OCI-LY7 (cell line): ENCODE results near the gene KDM1B. TPM values are rescaled to one million over a fixed set of nuclear protein-coding genes. Genes with fewer than 3 reads are reported as not detected.
"Not testable (repeated sequence)": the region's sequence is repeated elsewhere in the genome, so short reads cannot be mapped to it uniquely, and the experiment has no call there.

Source experiments
- BruUV-seq: library from RNA; stranded (reverse); fragments of 400-500 nt; replicated peaks from 2 replicates; lab custom pipeline; 2021; lab: Mats Ljungman, UMichigan
- CTCF ChIA-PET: fragments of 300-600 bp; sonication (Branson Sonifier 250); formaldehyde crosslinking; loops from one replicate; lab custom pipeline; 2022; ENCODE audit warnings: antibody characterized with exemption; ENCODE audit not compliant: unreplicated experiment; lab: Charles Lee
- POLR2A ChIA-PET: fragments of 300-600 bp; sonication (Branson Sonifier 250); formaldehyde crosslinking; loops from one replicate; lab custom pipeline; 2022; ENCODE audit warnings: antibody characterized with exemption; lab: Charles Lee
- DNase-seq: peaks from one replicate; pipeline ENCODE4 v3.0.0-alpha.2; 2015; ENCODE audit warnings: low spot score
- H2AFZ ChIP-seq: fragments of 200-600 bp; sonication (generic), shearing (Covaris generic); 2 replicates; pipeline ENCODE4 v1.6.1; 2014; ENCODE audit warnings: mild to moderate bottlenecking, antibody characterized with exemption, low read length, moderate library complexity
- H3K27ac ChIP-seq: fragments of 200-600 bp; sonication (generic); 2 replicates; pipeline ENCODE4 v1.5.1; 2014; ENCODE audit warnings: mixed run types, low read depth, mild to moderate bottlenecking, moderate library complexity, low read length, inconsistent platforms; ENCODE audit not compliant: poor library complexity, severe bottlenecking
- H3K36me3 ChIP-seq: fragments of 200-600 bp; sonication (generic); 2 replicates; pipeline ENCODE4 v1.6.1; 2014; ENCODE audit warnings: mild to moderate bottlenecking, antibody characterized with exemption, low read length, moderate library complexity, mixed read lengths; ENCODE audit not compliant: insufficient read depth
- H3K4me1 ChIP-seq: fragments of 200-600 bp; sonication (generic); 2 replicates; pipeline ENCODE4 v1.5.1; 2014; ENCODE audit warnings: mild to moderate bottlenecking, low read length; ENCODE audit not compliant: insufficient read depth, poor library complexity, severe bottlenecking
- H3K4me2 ChIP-seq: fragments of 200-600 bp; sonication (generic); 2 replicates; pipeline ENCODE4 v1.6.1; 2014; ENCODE audit warnings: mild to moderate bottlenecking, low read length
- H3K4me3 ChIP-seq: fragments of 200-600 bp; sonication (generic); 2 replicates; pipeline ENCODE4 v1.5.1; 2014; ENCODE audit warnings: mild to moderate bottlenecking, low read depth, low read length; ENCODE audit not compliant: poor library complexity, severe bottlenecking
- H3K79me2 ChIP-seq: fragments of 200-600 bp; sonication (generic); 2 replicates; pipeline ENCODE4 v1.6.1; 2016; ENCODE audit warnings: low read depth, mild to moderate bottlenecking, low read length, moderate library complexity, mixed read lengths; ENCODE audit not compliant: insufficient read depth
- H3K9me2 ChIP-seq: fragments of 200-600 bp; sonication (generic); 2 replicates; pipeline ENCODE4 v1.6.1; 2016; ENCODE audit warnings: mild to moderate bottlenecking, low read length, mixed read lengths; ENCODE audit not compliant: insufficient read depth
- H3K9me3 ChIP-seq: fragments of 200-600 bp; sonication (generic); 2 replicates; pipeline ENCODE4 v1.6.1; 2014; ENCODE audit warnings: mild to moderate bottlenecking, mixed run types, low read length, mixed read lengths
- H4K20me1 ChIP-seq: fragments of 200-600 bp; sonication (generic); 2 replicates; pipeline ENCODE4 v1.6.1; 2014; ENCODE audit warnings: mild to moderate bottlenecking, antibody characterized with exemption, low read length, moderate library complexity, mixed read lengths; ENCODE audit not compliant: insufficient read depth
- CTCF ChIP-seq: fragments of 200-600 bp; sonication (generic); conservative IDR thresholded peaks from 2 replicates; pipeline ENCODE4 v1.5.1; 2014; ENCODE audit warnings: mild to moderate bottlenecking, antibody characterized with exemption, low read length, moderate library complexity, mixed read lengths
- EZH2phosphoT487 ChIP-seq: fragments of 200-600 bp; sonication (generic); IDR thresholded peaks from 2 replicates; pipeline ENCODE4 v1.6.1; 2018; ENCODE audit warnings: low read depth, borderline replicate concordance, mild to moderate bottlenecking, mixed run types, antibody characterized with exemption, low read length, moderate library complexity, mixed read lengths
- intact Hi-C: fragments of 100-400 bp; cut with micrococcal nuclease; formaldehyde crosslinking; loops from one replicate; pipeline ENCODE4 v1.10.0; 2022; ENCODE audit not compliant: unreplicated experiment
- total RNA-seq, 2 experiments: library from RNA; depleted of rRNA in 1 of 2; stranded (reverse); fragments of >200 nt in 1 of 2; shearing (Covaris generic) in 1 of 2; gene quantifications; 2 replicates each; pipeline ENCODE4 v1.2.3, GENCODE V29; 2014 to 2022

The KDM1B gene
- total RNA-seq, 2 experiments from 2014 or later = 37.6 to 56.4 TPM

- Histone ChIP-seq H3K36me3 (peaks cover 89% of the 10 kb centered on the region), H3K4me3 (no peak overlapping the region), H3K79me2 (peaks cover 2% of the 10 kb centered on the region; the same call in 1 of the 2 replicates), H3K4me2 (no peak overlapping the region), H4K20me1 (0 out of 2 replicates have a peak, but pooled peaks cover 3% of the 10 kb centered on the region), H3K9me3 (no peaks in the 10 kb centered on the region), H3K9me2 (no peaks in the 10 kb centered on the region), H2AFZ (no peak overlapping the region), H3K27ac (no peak overlapping the region), H3K4me1 (peaks cover 22% of the 10 kb centered on the region)
- POLR2A ChIA-PET = interaction anchor here (0.8 kb wide), 1 partner anchor 33 kb away, joined by 3 read pairs; no protein-coding TSS in a partner anchor
- TF ChIP-seq CTCF (no peak), EZH2phosphoT487 (no peak)
- BruUV-seq = no TSS peak
- no peak for DNase-seq
- intact Hi-C loops = loop anchor here (5.0 kb wide), 1 partner anchor 283 kb away; no protein-coding TSS in a partner anchor
- CTCF ChIA-PET = no interaction called here
These were observed 64.4 kb downstream of the KDM1B start for GRCh38 chr6:18219591-18219990.

GRCh38 chr6:18221288-18221615 lies 66.0 kb downstream of the KDM1B start:
- H3K36me3 ChIP-seq = peaks cover 92% of the 10 kb centered on the region
- TF ChIP-seq EZH2phosphoT487 = no peak
- no peak overlapping the region for H2AFZ ChIP-seq
- no peak overlapping the region for H3K4me2 ChIP-seq
- peaks cover 6% of the 10 kb centered on the region for H3K4me1 ChIP-seq
- BruUV-seq = no TSS peak
- intact Hi-C loops = no loop called here
- ChIA-PET POLR2A (interaction anchor here (0.6 kb wide), 1 partner anchor 11 kb away, joined by 3 read pairs; no protein-coding TSS in a partner anchor), CTCF (no interaction called here)
- no peak overlapping the region for H3K4me3 ChIP-seq
- no peaks in the 10 kb centered on the region for H3K9me3 ChIP-seq
- H3K79me2 ChIP-seq = peaks cover 4% of the 10 kb centered on the region; the same call in 1 of the 2 replicates
- H4K20me1 ChIP-seq = 0 out of 2 replicates have a peak, but pooled peaks cover 9% of the 10 kb centered on the region
- H3K9me2 ChIP-seq = no peaks in the 10 kb centered on the region
- no peak for DNase-seq
- no peak overlapping the region for H3K27ac ChIP-seq

- H3K9me2 ChIP-seq, H3K9me3 ChIP-seq, H3K4me3 ChIP-seq, POLR2A ChIA-PET, BruUV-seq, H2AFZ ChIP-seq, CTCF ChIA-PET, DNase-seq, H3K27ac ChIP-seq, intact Hi-C loops, H3K4me1 ChIP-seq, H3K4me2 ChIP-seq: not testable (repeated sequence)
- H4K20me1 ChIP-seq = 0 out of 2 replicates have a peak, but pooled peaks cover 15% of the 10 kb centered on the region
- peaks cover 86% of the 10 kb centered on the region for H3K36me3 ChIP-seq
- peaks cover 12% of the 10 kb centered on the region; the same call in 1 of the 2 replicates for H3K79me2 ChIP-seq
These were observed 71.4 kb downstream of the KDM1B start for GRCh38 chr6:18226451-18227105.

- POLR2A ChIA-PET, intact Hi-C loops: not testable (repeated sequence)
These were observed 71.9 kb downstream of the KDM1B start for GRCh38 chr6:18227166-18227565.

GRCh38 chr6:18228590-18228989 lies 73.4 kb downstream of the KDM1B start:
- BruUV-seq, H3K9me3 ChIP-seq, H3K9me2 ChIP-seq, H3K4me3 ChIP-seq, H2AFZ ChIP-seq, DNase-seq, H3K4me1 ChIP-seq, H3K27ac ChIP-seq, H3K4me2 ChIP-seq, intact Hi-C loops: not testable (repeated sequence)
- ChIA-PET POLR2A (interaction anchor here (0.7 to 1.1 kb wide), 3 partner anchors 13 to 26 kb away, joined by 3 to 5 read pairs (median 4); no protein-coding TSS in a partner anchor), CTCF (interaction anchor here (0.5 kb wide), 1 partner anchor 78 kb away, joined by 3 read pairs; no protein-coding TSS in a partner anchor)
- H3K79me2 ChIP-seq = peaks cover 24% of the 10 kb centered on the region; the same call in 1 of the 2 replicates
- 0 out of 2 replicates have a peak, but pooled peaks cover 15% of the 10 kb centered on the region for H4K20me1 ChIP-seq
- peaks cover 84% of the 10 kb centered on the region for H3K36me3 ChIP-seq

More at GRCh38 chr6:18227166-18227565, 71.9 kb downstream of the KDM1B start:
- Histone ChIP-seq H3K36me3 (peaks cover 86% of the 10 kb centered on the region), H4K20me1 (0 out of 2 replicates have a peak, but pooled peaks cover 15% of the 10 kb centered on the region), H3K79me2 (peaks cover 18% of the 10 kb centered on the region; the same call in 1 of the 2 replicates)
- H3K9me3 ChIP-seq, H3K4me2 ChIP-seq, H3K4me3 ChIP-seq, CTCF ChIA-PET, H3K27ac ChIP-seq, H3K4me1 ChIP-seq, H2AFZ ChIP-seq, DNase-seq, BruUV-seq, H3K9me2 ChIP-seq: not testable (repeated sequence)
